ENCODE measurements around the gene EXOC6. TPM values are rescaled to one million over a fixed set of nuclear protein-coding genes. Genes with fewer than 3 reads are reported as not detected.
A peak's percentile ranks its signal among the peaks of the same experiment; 100 is the strongest.

The EXOC6 gene
- total and polyA plus RNA-seq, 10 of the 15 experiments (the other 5 are each of a cell fraction or from before 2014, with no cell fraction given): 7.6 to 53.8 (median 13.3) TPM

GRCh38 chr10:92822060-92822634, 26.2 kb upstream of the EXOC6 start:
- ATAC-seq (peak; percentile 66), DNase-seq (ENCODE audit: low read depth, low spot score) (no peak), FAIRE-seq (no peak)
- intact Hi-C loops (cut with micrococcal nuclease; ENCODE audit: unreplicated experiment) (no loop called here), in situ Hi-C loops (cut with MboI) (no loop called here)
- WGBS (ENCODE audit: insufficient coverage, insufficient replicate concordance, low lambda C conversion rate, missing lambda C conversion rate): 38% methylated on average over 6 of the region's 6 CpGs
- no peak overlapping the region for H3K27ac ChIP-seq (ENCODE audit: control insufficient read depth, insufficient read depth)
- H3K36me3 ChIP-seq (ENCODE audit: control insufficient read depth in 2 of 2, insufficient read depth in 2 of 2, low read length in 1 of 2): no peaks in the 10 kb centered on the region
- CTCF ChIA-PET: interaction anchor here (1.5 to 1.8 kb wide), 2 partner anchors 11 to 61 kb away, joined by 4 to 6 read pairs; no protein-coding TSS in a partner anchor
- H3K4me2 ChIP-seq (ENCODE audit: control insufficient read depth, insufficient read depth): no peak overlapping the region
- no peaks in the 10 kb centered on the region for H3K79me2 ChIP-seq (ENCODE audit: control insufficient read depth, insufficient read depth, low read length)
- RAD21 ChIA-PET (ENCODE audit: unreplicated experiment): interaction anchor here (1.0 to 1.6 kb wide), 2 partner anchors 10 to 58 kb away, joined by 3 to 5 read pairs; no protein-coding TSS in a partner anchor
- no peak overlapping the region for H3K9ac ChIP-seq (ENCODE audit: control insufficient read depth, insufficient read depth, low read length)
- POLR2A ChIA-PET: interaction anchor here (1.8 kb wide), 1 partner anchor 12 kb away, joined by 5 read pairs; no protein-coding TSS in a partner anchor
- no TSS peak for BruUV-seq (replicated peaks)
- no peaks in the 10 kb centered on the region for H3K4me1 ChIP-seq (ENCODE audit: control insufficient read depth, insufficient read depth, low read length)
- SMC1A ChIA-PET (ENCODE audit: uncharacterized antibody, unreplicated experiment): interaction anchor here (1.3 kb wide), 1 partner anchor 12 kb away, joined by 3 read pairs; no protein-coding TSS in a partner anchor
- H3K9me3 ChIP-seq (replicated peaks; ENCODE audit: control insufficient read depth, insufficient read depth, low read length): peaks cover 1% of the 10 kb centered on the region; the same call in 2 of the 3 replicates
- no peak overlapping the region for H2AFZ ChIP-seq (ENCODE audit: control insufficient read depth, low read depth, low read length)
- H3K27me3 ChIP-seq (replicated peaks in 1 of 2; ENCODE audit: control insufficient read depth in 2 of 2, insufficient read depth in 2 of 2, low read length in 1 of 2): peaks cover 0 to 4% of the 10 kb centered on the region in 2 experiments; a peak in 1 of 4 replicates
- no peak overlapping the region for H3K4me3 ChIP-seq
- H4K20me1 ChIP-seq (ENCODE audit: control insufficient read depth, insufficient read depth): no peaks in the 10 kb centered on the region
- TF ChIP-seq JUND (IDR thresholded peaks at IDR 0.05; ENCODE audit: low read depth, low read length): no peak
- no peak for TF ChIP-seq RFX5 (IDR thresholded peaks at IDR 0.05; ENCODE audit: low read depth, low read length)
- no peak for TF ChIP-seq PBX3 (IDR thresholded peaks at IDR 0.05; ENCODE audit: insufficient replicate concordance, low read depth, low read length)
- TF ChIP-seq SMAD1 (IDR thresholded peaks at IDR 0.05; ENCODE audit: low read depth, partially characterized antibody): no peak
- no peak for TF ChIP-seq CHD4 (IDR thresholded peaks at IDR 0.05)
- TF ChIP-seq RBBP5 (conservative IDR thresholded peaks at IDR 0.05): no peak
- TF ChIP-seq JUNB (IDR thresholded peaks at IDR 0.05): peak; percentile 60; the same call in 1 of the 2 replicates
- TF ChIP-seq EP300 (IDR thresholded peaks at IDR 0.05; ENCODE audit: borderline replicate concordance in 1 of 2, control insufficient read depth in 1 of 2, low read depth in 2 of 2, low read length in 2 of 2): no peak
- TF ChIP-seq CEBPB (IDR thresholded peaks at IDR 0.05; ENCODE audit: borderline replicate concordance in 1 of 2, low read depth in 2 of 2, low read length in 2 of 2): no peak
- TF ChIP-seq CHD2 (IDR thresholded peaks at IDR 0.05; ENCODE audit: borderline replicate concordance, low read depth, low read length): no peak
- TF ChIP-seq CREM (IDR thresholded peaks at IDR 0.05; ENCODE audit: low read depth): no peak
- no peak for TF ChIP-seq MEF2A (IDR thresholded peaks at IDR 0.05; ENCODE audit: insufficient read depth, low read depth, low read length)
- no peak for TF ChIP-seq HSF1 (IDR thresholded peaks at IDR 0.05; ENCODE audit: low read depth, low read length)
- TF ChIP-seq RELB (IDR thresholded peaks at IDR 0.05; ENCODE audit: low read depth): peak; percentile 42; the same call in 1 of the 2 replicates
- no peak for TF ChIP-seq SP1 (IDR thresholded peaks at IDR 0.05; ENCODE audit: low read depth, low read length)
- no peak for TF ChIP-seq ZNF217 (IDR thresholded peaks at IDR 0.05)
- TF ChIP-seq IKZF1 (conservative IDR thresholded peaks at IDR 0.05): 0 out of 2 replicates have a peak, but pooled peaks have one; percentile 17
- no peak for TF ChIP-seq NR2F1 (conservative IDR thresholded peaks at IDR 0.05)
- TF ChIP-seq NR2C2 (IDR thresholded peaks at IDR 0.05; ENCODE audit: borderline replicate concordance, control insufficient read depth, insufficient read length, low read depth): no peak
- no peak for TF ChIP-seq FOXK2 (IDR thresholded peaks at IDR 0.05)
- TF ChIP-seq BMI1 (IDR thresholded peaks at IDR 0.05; ENCODE audit: borderline replicate concordance): no peak
- TF ChIP-seq LARP7 (IDR thresholded peaks at IDR 0.05): no peak
